Liver (tissue), 9 donors: ENCODE data around the gene FRRS1. TPM values are rescaled to one million over a fixed set of nuclear protein-coding genes. Genes with fewer than 3 reads are reported as not detected.

Source experiments
- DNase-seq: peaks from one replicate; pipeline ENCODE4 v3.0.0-alpha.2; 2017; ENCODE audit warnings: low spot score
- H3K27ac ChIP-seq, 2 donors: one replicate each; pipeline ENCODE4 v1.7.0; 2013; ENCODE audit warnings: inconsistent platforms in 2 of 2, low read length in 2 of 2, control low read depth in 1 of 2, low read depth in 1 of 2, mild to moderate bottlenecking in 1 of 2
- H3K27me3 ChIP-seq, 4 donors: one replicate each; pipeline versions ENCODE4 v1.6.1 to v1.7.0; 2013; ENCODE audit warnings: low read length in 3 of 4, inconsistent platforms in 1 of 4, mild to moderate bottlenecking in 1 of 4, moderate library complexity in 1 of 4; ENCODE audit not compliant: control insufficient read depth in 4 of 4, insufficient read depth in 4 of 4
- H3K36me3 ChIP-seq, 4 donors: one replicate each; pipeline versions ENCODE4 v1.6.1 to v1.7.0; 2013; ENCODE audit warnings: low read length in 3 of 4, mild to moderate bottlenecking in 3 of 4, low read depth in 1 of 4, moderate library complexity in 1 of 4; ENCODE audit not compliant: control insufficient read depth in 4 of 4, insufficient read depth in 3 of 4
- H3K4me1 ChIP-seq, 4 donors: one replicate each; pipeline versions ENCODE4 v1.6.1 to v1.7.0; 2013; ENCODE audit warnings: low read length in 3 of 4, mild to moderate bottlenecking in 3 of 4, moderate library complexity in 1 of 4; ENCODE audit not compliant: control insufficient read depth in 4 of 4, insufficient read depth in 4 of 4
- H3K4me3 ChIP-seq, 3 donors: one replicate each; pipeline versions ENCODE4 v1.6.1 to v1.7.0; 2013; ENCODE audit warnings: low read length in 3 of 3, control low read depth in 1 of 3, low read depth in 1 of 3, mild to moderate bottlenecking in 1 of 3
- H3K9ac ChIP-seq, 2 donors: one replicate each; pipeline ENCODE4 v1.7.0; 2013; ENCODE audit warnings: low read length in 2 of 2, mild to moderate bottlenecking in 2 of 2, moderate library complexity in 2 of 2, control low read depth in 1 of 2, low read depth in 1 of 2
- H3K9me3 ChIP-seq, 4 donors: one replicate each; pipeline versions ENCODE4 v1.6.1 to v1.7.0; 2013; ENCODE audit warnings: low read length in 3 of 4; ENCODE audit not compliant: control insufficient read depth in 4 of 4
- CTCF ChIP-seq: fragments of 150-350 bp; IDR thresholded peaks from 2 replicates; pipeline ENCODE4 v1.5.1; 2017; ENCODE audit warnings: improper control_type of control experiment, low read depth, low read length; ENCODE audit not compliant: missing input control
- EGR1 ChIP-seq, 2 donors: IDR thresholded peaks; 2 replicates each; pipeline ENCODE4 v1.6.1; 2016 to 2018; ENCODE audit warnings: antibody characterized with exemption in 2 of 2, low read depth in 2 of 2
- FOXA1 ChIP-seq: IDR thresholded peaks from 2 replicates; pipeline ENCODE4 v1.6.1; 2016; ENCODE audit warnings: antibody characterized with exemption
- FOXA2 ChIP-seq: IDR thresholded peaks from 2 replicates; pipeline ENCODE4 v1.6.1; 2016; ENCODE audit warnings: antibody characterized with exemption
- GABPA ChIP-seq, 2 donors: IDR thresholded peaks in 1 of 2; conservative IDR thresholded peaks in 1 of 2; 2 replicates each; pipeline ENCODE4 v1.6.1; 2016; ENCODE audit warnings: antibody characterized with exemption in 2 of 2, mild to moderate bottlenecking in 1 of 2, moderate library complexity in 1 of 2
- HNF4A ChIP-seq, 2 donors: conservative IDR thresholded peaks; 2 replicates each; pipeline ENCODE4 v1.6.1; 2016; ENCODE audit warnings: antibody characterized with exemption in 2 of 2, mild to moderate bottlenecking in 2 of 2
- HNF4G ChIP-seq: IDR thresholded peaks from 2 replicates; pipeline ENCODE4 v1.6.1; 2016; ENCODE audit warnings: antibody characterized with exemption
- JUND ChIP-seq, 2 donors: IDR thresholded peaks; 2 replicates each; pipeline ENCODE4 v1.6.1; 2016; ENCODE audit warnings: antibody characterized with exemption in 2 of 2
- MAX ChIP-seq: IDR thresholded peaks from 2 replicates; pipeline ENCODE4 v1.6.1; 2016; ENCODE audit warnings: antibody characterized with exemption
- NR2F2 ChIP-seq: IDR thresholded peaks from 2 replicates; pipeline ENCODE4 v1.6.1; 2016; ENCODE audit warnings: antibody characterized with exemption
- RAD21 ChIP-seq, 2 donors: IDR thresholded peaks; 2 replicates each; pipeline ENCODE4 v1.6.1; 2016; ENCODE audit warnings: antibody characterized with exemption in 2 of 2, mild to moderate bottlenecking in 2 of 2
- REST ChIP-seq: IDR thresholded peaks from 2 replicates; pipeline ENCODE4 v1.6.1; 2016; ENCODE audit warnings: antibody characterized with exemption, mild to moderate bottlenecking
- RXRA ChIP-seq, 2 donors: IDR thresholded peaks; 2 replicates each; pipeline ENCODE4 v1.6.1; 2017 to 2018; ENCODE audit warnings: antibody characterized with exemption in 2 of 2, mild to moderate bottlenecking in 1 of 2
- SP1 ChIP-seq: IDR thresholded peaks from 2 replicates; pipeline ENCODE4 v1.6.1; 2018; ENCODE audit warnings: antibody characterized with exemption, mild to moderate bottlenecking
- TAF1 ChIP-seq: conservative IDR thresholded peaks from 2 replicates; pipeline ENCODE4 v1.6.1; 2016; ENCODE audit warnings: antibody characterized with exemption, mild to moderate bottlenecking
- YY1 ChIP-seq: IDR thresholded peaks from 2 replicates; pipeline ENCODE4 v1.6.1; 2016; ENCODE audit warnings: antibody characterized with exemption, mild to moderate bottlenecking
- ZBTB33 ChIP-seq: IDR thresholded peaks from 2 replicates; pipeline ENCODE4 v1.6.1; 2016; ENCODE audit warnings: antibody characterized with exemption
- WGBS: extraction: QIAGEN DNeasy Blood & Tissue Kit; methylation state at CpG from one replicate; pipeline ENCODE4 v1.1.7; 2013; 5-methylcytosine and 5-hydroxymethylcytosine counted together
- polyA plus RNA-seq, 2 donors: library from polyadenylated mRNA; stranded (reverse) in 1 of 2; unstranded in 1 of 2; fragments of 200-250 nt in 1 of 2; fragments of >200 nt in 1 of 2; fragmentation: Nextera tagmentation in 1 of 2; extraction: Ambion mirVana in 1 of 2; gene quantifications; one replicate each; pipeline versions ENCODE4 v1.2.1 to v1.2.3, GENCODE V29; 2013 to 2015
- total RNA-seq, 2 donors: library from RNA; depleted of rRNA; stranded (reverse); fragments of >200 nt; gene quantifications; one replicate each; pipeline ENCODE4 v1.2.3, GENCODE V29; 2014
- TF ChIP-seq, protein P1 (sequence below): IDR thresholded peaks from 2 replicates; pipeline ENCODE4 v1.6.1; 2016; ENCODE audit warnings: antibody characterized with exemption
- donor health status: healthy.
- donor health status: healthy.
- donor health status: healthy.
- donor health status: healthy.
- donor health status: healthy.

FRRS1 gene
- total and polyA plus RNA-seq, 4 donors: 2.7 to 87.4 (median 30.4) TPM

DNA sequence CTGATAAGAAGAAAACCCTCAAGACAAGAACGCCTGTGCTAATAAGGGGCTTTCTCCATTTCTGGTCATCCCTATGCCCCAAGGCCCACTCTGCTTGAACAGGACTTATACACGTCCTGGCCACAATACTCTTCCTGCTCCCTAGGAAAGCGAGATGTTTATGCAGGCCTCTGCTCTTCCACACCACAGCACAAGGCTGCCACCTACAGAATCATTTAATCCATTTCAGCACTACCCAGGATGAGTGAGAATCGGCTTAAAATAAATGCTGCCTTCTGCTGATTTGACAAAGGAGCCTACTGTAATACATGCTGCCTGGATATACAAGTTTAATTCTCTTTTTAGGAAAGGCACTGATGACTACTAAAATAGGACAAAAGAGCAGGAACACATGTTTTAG lies 29.4 kb downstream of the FRRS1 start:
- Histone ChIP-seq H3K4me1 (peaks cover 1 to 27% (median 23%) of the 10 kb centered on the region in 4 donors), H3K36me3 (peaks cover 4 to 31% (median 17%) of the 10 kb centered on the region in 4 donors), H3K9ac (no peak overlapping the region), H3K4me3 (no peak overlapping the region), H3K27ac (no peak overlapping the region), H3K9me3 (no peaks in the 10 kb centered on the region), H3K27me3 (no peaks in the 10 kb centered on the region)
- WGBS: 52% methylated on average over 4 of the region's 4 CpGs
- no peak for DNase-seq
- TF ChIP-seq YY1 (no peak), FOXA1 (no peak), REST (peak; percentile 40), EGR1 (IDR thresholded peaks at IDR 0.05; ENCODE audit: low read depth in 2 of 2) (no peak), TAF1 (no peak), RXRA (IDR thresholded peaks at IDR 0.05) (no peak), ZBTB33 (no peak), RAD21 (IDR thresholded peaks at IDR 0.05) (peak; percentile 81 to 85), GABPA (IDR thresholded peaks at IDR 0.05 in 1 of 2, conservative IDR thresholded peaks at IDR 0.05 in 1 of 2) (no peak), SP1 (no peak), JUND (IDR thresholded peaks at IDR 0.05) (no peak), CTCF (peak; percentile 46), NR2F2 (no peak), FOXA2 (no peak), HNF4G (no peak), MAX (no peak), HNF4A (conservative IDR thresholded peaks at IDR 0.05) (no peak)
- TF ChIP-seq, protein P1, sequence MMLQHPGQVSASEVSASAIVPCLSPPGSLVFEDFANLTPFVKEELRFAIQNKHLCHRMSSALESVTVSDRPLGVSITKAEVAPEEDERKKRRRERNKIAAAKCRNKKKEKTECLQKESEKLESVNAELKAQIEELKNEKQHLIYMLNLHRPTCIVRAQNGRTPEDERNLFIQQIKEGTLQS: no peak
